ENCODE data around the gene CT45A10.
"Not testable (repeated sequence)": the region's sequence is repeated elsewhere in the genome, so short reads cannot be mapped to it uniquely, and the experiment has no call there.

CT45A10 gene

GRCh38 chrX:135893294-135893817 lies at the start of gene CT45A10, which contains the start of gene SAGE1:
TSS of gene CT45A10 (minus strand) at chrX:135893444. CDS start at chrX:135885344, 8,100 bp downstream.
TSS of gene SAGE1 (plus strand) at chrX:135893716. CDS start at chrX:135896243, 2,527 bp downstream.
- DNase-seq (ENCODE audit: low read depth in 2 of 2): no peak

- peak in 1 of 2 donors; percentile 12 for DNase-seq (ENCODE audit: low read depth in 2 of 2)
Measured at GRCh38 chrX:135931644-135932487, 38.6 kb upstream of the CT45A10 start.

GRCh38 chrX:135927897-135928296 lies 34.7 kb upstream of the CT45A10 start:
- DNase-seq (ENCODE audit: low read depth in 2 of 2): no peak

- no peak for DNase-seq (ENCODE audit: low read depth in 2 of 2)
Measured at GRCh38 chrX:135923353-135923752, 30.1 kb upstream of the CT45A10 start.

- DNase-seq (ENCODE audit: low read depth in 2 of 2): not testable (repeated sequence)
Measured at GRCh38 chrX:135920516-135920915, 27.3 kb upstream of the CT45A10 start.

GRCh38 chrX:135914404-135914803 lies 21.2 kb upstream of the CT45A10 start:
- DNase-seq (ENCODE audit: low read depth in 2 of 2): no peak

GRCh38 chrX:135910251-135910650 lies 17.0 kb upstream of the CT45A10 start:
- DNase-seq (ENCODE audit: low read depth in 2 of 2): no peak

- DNase-seq (ENCODE audit: low read depth in 2 of 2): no peak
Measured at GRCh38 chrX:135892781-135893180, 463 bp downstream of the CT45A10 start.

GRCh38 chrX:135890087-135890585 lies 3.1 kb downstream of the CT45A10 start:
- no peak for DNase-seq (ENCODE audit: low read depth in 2 of 2)

- not testable (repeated sequence) for DNase-seq (ENCODE audit: low read depth in 2 of 2)
Measured at GRCh38 chrX:135888976-135889375, 4.3 kb downstream of the CT45A10 start.

- DNase-seq (ENCODE audit: low read depth in 2 of 2): not testable (repeated sequence)
Measured at GRCh38 chrX:135888230-135888629, 5.0 kb downstream of the CT45A10 start.

- not testable (repeated sequence) for DNase-seq (ENCODE audit: low read depth in 2 of 2)
Measured at GRCh38 chrX:135882741-135883140, 10.5 kb downstream of the CT45A10 start.

- DNase-seq (ENCODE audit: low read depth in 2 of 2): not testable (repeated sequence)
Measured at GRCh38 chrX:135871712-135872111, 21.5 kb downstream of the CT45A10 start, which contains the start of gene CT45A9. TSS of gene CT45A9 (minus strand) at chrX:135871812. CDS start at chrX:135868061, 3,751 bp downstream.

GRCh38 chrX:135854438-135854837 lies 38.8 kb downstream of the CT45A10 start, which contains the start of gene CT45A8:
TSS of gene CT45A8 (minus strand) at chrX:135854538. CDS start at chrX:135850783, 3,755 bp downstream.
- DNase-seq (ENCODE audit: low read depth in 2 of 2): not testable (repeated sequence)

GRCh38 chrX:135837180-135837579 lies 56.1 kb downstream of the CT45A10 start, which contains the start of gene CT45A7:
TSS of gene CT45A7 (minus strand) at chrX:135837280. CDS start at chrX:135833533, 3,747 bp downstream.
- not testable (repeated sequence) for DNase-seq (ENCODE audit: low read depth in 2 of 2)

All from stimulated activated CD8-positive, alpha-beta memory T cell treated with anti-CD3 and anti-CD28 coated beads, Interleukin-7, amount 100 ng/mL, for 4 hours (primary cell).